ENCODE results near the gene NLRP10.

NLRP10 gene

GRCh38 chr11:7977232-7977917 is 12.1 kb upstream of the NLRP10 start:
- DNase-seq (ENCODE audit: low read depth in 2 of 2): no peak

DNA sequence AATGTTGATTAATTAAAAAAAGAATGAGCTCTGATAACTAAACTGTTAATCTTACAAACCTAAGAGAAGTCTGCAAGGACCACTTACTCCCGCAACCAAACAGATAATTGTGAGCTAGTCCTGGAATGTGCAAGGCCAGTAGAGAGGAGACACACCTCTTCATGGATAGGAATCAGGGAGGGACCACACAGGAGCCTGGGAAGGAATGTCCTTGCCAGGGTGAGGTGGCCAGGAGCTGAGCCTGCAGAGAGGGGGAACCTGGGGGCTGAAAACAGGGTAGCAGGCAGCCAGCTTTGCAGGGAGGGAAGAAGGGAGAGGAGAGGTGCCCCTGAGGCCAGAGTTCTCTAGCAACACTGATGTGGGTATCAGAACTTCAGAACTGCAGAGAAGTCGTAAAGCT is 9.4 kb upstream of the NLRP10 start:
- no peak for DNase-seq (ENCODE audit: low read depth in 2 of 2)

DNA sequence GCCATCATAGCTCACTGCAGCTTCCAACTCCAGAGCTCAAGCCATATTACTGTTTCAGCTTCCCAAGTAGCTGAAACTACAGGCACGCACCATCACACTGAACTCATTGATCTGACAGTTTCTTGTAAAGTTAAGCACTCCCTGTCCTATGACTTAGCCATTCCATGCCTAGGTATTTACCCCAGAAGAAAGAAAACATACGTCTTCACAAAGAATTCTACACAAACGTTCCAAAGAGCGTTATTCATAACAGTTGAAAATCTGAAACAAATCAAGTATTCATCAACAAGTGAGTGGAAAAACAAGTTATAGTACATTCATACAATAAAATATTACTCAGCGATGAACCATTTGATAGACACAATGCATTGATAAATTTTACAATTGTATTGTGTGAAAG is 7.8 kb upstream of the NLRP10 start:
- DNase-seq (ENCODE audit: low read depth in 2 of 2): no peak

- DNase-seq (ENCODE audit: low read depth in 2 of 2): no peak
These were observed 6.6 kb upstream of the NLRP10 start for GRCh38 chr11:7971846-7972245.

DNA sequence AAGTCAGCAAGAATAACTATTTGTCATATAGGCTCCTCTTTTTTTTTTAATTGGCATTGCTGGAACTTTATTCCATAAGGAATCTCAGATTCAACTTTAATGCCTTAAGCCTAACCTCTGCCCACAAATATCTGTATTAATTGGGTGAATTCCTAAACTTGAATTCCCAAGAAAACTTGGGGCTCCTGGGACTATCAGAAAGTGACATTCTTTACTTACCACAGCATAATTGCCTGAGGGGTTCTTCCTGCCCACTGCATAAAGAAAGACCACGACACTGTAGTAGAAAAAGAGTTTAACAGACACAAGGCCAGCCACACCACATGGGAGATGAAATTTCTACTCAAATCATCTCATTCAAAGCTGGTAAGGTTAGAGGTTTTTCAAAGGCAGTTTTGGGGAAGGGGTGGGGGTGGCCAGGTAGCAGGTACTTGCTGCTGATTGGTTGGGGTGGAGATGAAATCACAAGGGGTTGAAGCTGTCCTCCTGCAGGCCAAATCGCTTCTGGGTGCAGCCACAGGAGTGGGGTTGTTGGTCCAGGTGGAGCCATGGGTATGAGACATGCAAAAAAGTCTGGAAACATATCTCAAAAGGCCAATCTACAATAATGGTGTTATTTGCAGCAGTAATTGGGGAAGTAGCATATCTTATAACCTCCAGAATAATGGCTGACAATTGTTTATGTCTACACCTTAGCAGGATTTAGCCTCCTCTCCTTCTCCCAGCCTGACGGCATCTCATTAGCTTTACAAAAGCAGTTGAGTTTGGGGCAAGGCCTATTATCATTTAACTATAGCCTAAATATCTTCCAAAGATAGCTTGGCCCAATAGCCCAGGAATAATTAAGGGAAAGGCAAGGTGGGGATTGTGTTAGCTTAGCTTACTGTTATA is 4.8 kb upstream of the NLRP10 start:
- DNase-seq (ENCODE audit: low read depth in 2 of 2): no peak

DNA sequence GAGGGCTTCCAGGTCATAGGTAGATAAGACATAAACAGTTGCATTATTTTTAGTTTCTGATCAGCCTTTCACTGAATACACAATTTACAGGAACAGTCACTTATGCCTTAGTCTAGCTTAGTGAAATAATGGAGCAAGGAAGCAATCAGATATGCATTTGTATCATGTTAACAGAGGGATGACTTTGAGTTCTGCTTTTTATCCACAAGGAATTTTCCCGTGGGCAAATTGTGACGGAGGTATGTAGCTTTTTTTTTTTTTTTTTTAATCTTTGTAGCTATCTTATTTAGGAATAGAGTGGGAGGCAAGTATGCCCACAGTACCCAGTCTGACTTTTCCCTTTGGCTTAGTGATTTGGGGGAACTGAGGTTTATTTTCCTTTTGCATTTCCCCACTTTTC is 3.4 kb upstream of the NLRP10 start:
- DNase-seq (ENCODE audit: low read depth in 2 of 2): no peak

GRCh38 chr11:7967826-7968225 is 2.6 kb upstream of the NLRP10 start:
- no peak for DNase-seq (ENCODE audit: low read depth in 2 of 2)

- DNase-seq (ENCODE audit: low read depth in 2 of 2): no peak
These were observed 1.9 kb upstream of the NLRP10 start for GRCh38 chr11:7967097-7967496.

DNA sequence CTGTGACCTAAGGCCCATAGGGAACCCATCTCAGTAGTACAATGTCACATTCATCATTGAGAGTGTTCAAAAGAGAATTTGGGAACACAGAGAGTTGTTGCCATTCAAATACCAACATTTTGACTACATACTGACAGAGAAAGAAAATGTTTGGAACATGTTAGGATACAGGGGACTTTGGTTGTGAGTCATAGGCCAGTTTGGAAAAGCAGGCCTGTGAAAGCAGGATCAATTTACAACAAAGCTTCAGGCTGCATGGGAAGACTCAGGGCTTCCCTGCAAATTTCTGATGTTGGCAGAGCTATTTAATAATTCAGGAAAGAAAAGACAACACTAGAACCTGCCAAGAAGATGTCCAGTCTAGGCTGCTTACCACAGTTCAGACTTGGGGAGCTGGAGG is 374 bp downstream of the NLRP10 start:
- DNase-seq (ENCODE audit: low read depth in 2 of 2): no peak

- DNase-seq (ENCODE audit: low read depth in 2 of 2): no peak
These were observed 986 bp downstream of the NLRP10 start for GRCh38 chr11:7964261-7964660.

DNA sequence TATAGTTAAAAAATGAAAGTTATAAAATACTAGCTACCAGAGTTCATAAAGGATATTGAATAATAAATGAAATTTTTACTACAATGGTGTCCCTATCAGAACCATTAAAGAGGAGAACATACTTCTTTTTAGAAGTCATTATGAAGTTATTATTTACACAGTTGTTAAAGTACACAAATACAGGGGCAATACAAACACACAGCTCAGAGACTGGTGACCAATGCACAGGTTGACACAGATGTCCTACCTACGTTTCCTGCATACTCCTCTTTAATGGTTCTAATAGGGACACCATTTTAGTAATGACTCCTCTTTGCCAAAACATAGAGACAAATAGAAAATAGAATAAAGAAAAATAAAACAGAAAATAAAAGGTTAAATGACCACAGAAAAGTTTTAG is 10.1 kb downstream of the NLRP10 start:
- no peak for DNase-seq (ENCODE audit: low read depth in 2 of 2)

DNA sequence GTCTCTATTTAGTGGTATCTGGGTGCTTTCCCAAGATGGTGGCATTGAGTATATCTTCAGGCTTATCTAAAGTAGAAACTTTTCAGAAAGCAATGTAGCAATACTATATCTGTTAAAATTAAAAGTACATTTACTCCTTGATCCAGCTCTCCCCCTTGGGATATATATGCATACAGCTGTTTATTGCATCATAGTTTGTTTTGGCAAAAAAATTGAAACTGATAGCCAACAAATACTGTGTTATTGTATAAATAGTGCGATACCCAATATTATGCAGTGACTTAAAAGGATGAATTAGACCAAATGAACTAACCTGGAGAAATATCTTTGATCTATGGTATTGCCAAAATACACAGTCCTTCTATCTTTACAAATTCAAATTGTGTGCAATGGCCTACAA is 15.3 kb downstream of the NLRP10 start:
- no peak for DNase-seq (ENCODE audit: low read depth in 2 of 2)

GRCh38 chr11:7944123-7944522 is 21.1 kb downstream of the NLRP10 start:
- no peak for DNase-seq (ENCODE audit: low read depth in 2 of 2)

- no peak for DNase-seq (ENCODE audit: low read depth in 2 of 2)
These were observed 23.6 kb downstream of the NLRP10 start, which contains the start of gene OR10A3 for GRCh38 chr11:7941608-7942007. Gene OR10A3 (minus strand): TSS chr11:7941708. CDS start chr11:7939520, 2,188 bp downstream.

GRCh38 chr11:7941146-7941545 is 24.1 kb downstream of the NLRP10 start:
- no peak for DNase-seq (ENCODE audit: low read depth in 2 of 2)

- DNase-seq (ENCODE audit: low read depth in 2 of 2): no peak
These were observed 28.6 kb downstream of the NLRP10 start for GRCh38 chr11:7936615-7937014.

GRCh38 chr11:7931168-7931567 is 34.1 kb downstream of the NLRP10 start, which contains the start of gene OR10A6:
Gene OR10A6 (minus strand): TSS chr11:7931268. CDS start chr11:7928662, 2,606 bp downstream.
- no peak for DNase-seq (ENCODE audit: low read depth in 2 of 2)

GRCh38 chr11:7927635-7928034 is 37.6 kb downstream of the NLRP10 start:
- DNase-seq (ENCODE audit: low read depth in 2 of 2): no peak

GRCh38 chr11:7924536-7924935 is 40.7 kb downstream of the NLRP10 start:
- no peak for DNase-seq (ENCODE audit: low read depth in 2 of 2)

DNA sequence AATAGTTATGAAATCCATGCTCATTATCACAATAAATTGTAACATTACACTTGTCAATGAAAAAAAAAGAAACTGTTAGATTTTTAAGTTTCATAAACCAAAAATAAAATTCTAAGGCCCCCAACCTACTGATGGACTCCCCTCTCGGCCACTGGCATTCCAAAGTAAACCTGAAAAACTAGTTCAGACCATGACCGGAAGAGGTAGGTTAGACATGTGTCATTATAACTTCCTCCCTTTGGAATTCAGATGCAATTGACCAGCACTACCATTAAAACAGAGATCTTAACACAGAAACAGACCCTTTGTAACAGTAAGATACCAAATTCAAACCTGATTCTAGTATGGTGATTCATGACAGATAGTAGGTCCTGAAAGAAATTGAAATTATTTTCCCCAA is 47.1 kb downstream of the NLRP10 start:
- no peak for DNase-seq (ENCODE audit: low read depth in 2 of 2)
